Measurements from ENCODE around the gene ZIC1.

The ZIC1 gene

DNA sequence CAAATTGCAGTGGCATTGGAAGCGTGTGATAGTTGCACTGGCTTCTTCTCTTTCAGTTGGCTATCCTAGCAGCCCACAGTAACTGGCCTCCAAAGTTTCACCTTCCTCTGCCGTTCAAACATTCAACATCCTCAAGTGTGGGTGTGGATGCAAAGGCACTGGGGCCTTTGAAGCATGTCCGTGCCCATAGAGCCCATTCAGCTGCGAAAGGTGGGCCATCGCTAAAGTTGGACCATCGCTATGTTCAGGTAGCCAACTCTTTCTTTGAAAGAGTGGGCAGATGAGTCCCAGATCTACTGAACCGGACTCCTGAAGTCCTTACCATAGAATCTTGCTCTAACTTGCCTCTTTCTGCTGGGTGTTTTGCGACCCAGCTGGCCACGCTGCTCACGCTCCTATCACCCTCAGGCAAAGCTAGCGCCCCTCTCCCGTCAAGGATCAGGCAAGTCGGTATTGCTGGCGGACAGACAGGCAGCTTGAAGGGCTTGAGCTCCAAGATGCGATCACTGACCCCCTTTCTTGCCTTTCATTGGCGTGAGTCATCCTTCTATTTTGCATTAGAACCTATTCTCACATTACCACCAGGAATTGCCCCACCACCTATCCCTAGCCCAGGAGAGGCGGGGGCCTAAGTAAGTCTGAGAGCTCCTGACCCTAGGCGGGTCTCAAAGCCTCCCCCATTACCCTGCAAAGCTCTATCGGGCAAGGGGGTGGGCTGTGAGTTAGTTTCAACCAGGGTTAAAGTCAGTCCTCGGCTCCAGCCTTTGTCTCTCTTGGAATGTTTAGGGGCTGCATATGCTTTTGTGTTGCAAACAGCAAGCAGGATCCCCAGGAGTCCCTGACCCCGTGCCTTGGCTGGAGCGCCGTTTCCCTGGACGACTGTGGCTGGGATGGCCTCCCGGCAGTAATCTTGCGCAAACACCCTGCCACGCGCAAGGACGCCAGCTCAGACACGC is 31.5 kb upstream of the ZIC1 start:
- peaks cover 3% of the 10 kb centered on the region for H3K4me1 ChIP-seq (ENCODE audit: control insufficient read depth, low read depth, low read length)
- no CpG with 5 or more reads among the region's 30 CpGs for WGBS (ENCODE audit: extremely low coverage, insufficient coverage, low lambda C conversion rate)
- H4K5ac ChIP-seq (ENCODE audit: low read length) = no peak overlapping the region
- no peak overlapping the region for H3K9ac ChIP-seq (ENCODE audit: low read length)
- no peak overlapping the region for H3K56ac ChIP-seq (ENCODE audit: low read length)
- no peak overlapping the region for H4K8ac ChIP-seq (ENCODE audit: low read depth, low read length)
- no peaks in the 10 kb centered on the region for H3K36me3 ChIP-seq (ENCODE audit: control insufficient read depth, insufficient read depth, low read length)
- no peak overlapping the region for H3K23ac ChIP-seq (ENCODE audit: low read length)
- no peak overlapping the region for H2BK5ac ChIP-seq (ENCODE audit: low read length)
- no peak overlapping the region for H2BK120ac ChIP-seq (ENCODE audit: low read depth, low read length)
- no peaks in the 10 kb centered on the region for H3K79me2 ChIP-seq (ENCODE audit: control insufficient read depth, insufficient read depth, low read length)
- no peak overlapping the region for H2AK5ac ChIP-seq (ENCODE audit: low read length)
- peak overlapping the region; percentile 2 for H3K4me2 ChIP-seq (ENCODE audit: low read length)
- no peak overlapping the region for H3K4me3 ChIP-seq (ENCODE audit: low read length)
- H3K27ac ChIP-seq (ENCODE audit: low read depth, low read length) = no peak overlapping the region
- H3K4ac ChIP-seq (ENCODE audit: low read depth, low read length) = no peak overlapping the region
- no peaks in the 10 kb centered on the region for H3K79me1 ChIP-seq (ENCODE audit: low read length)
- no peak overlapping the region for H2BK15ac ChIP-seq (replicated peaks; ENCODE audit: low read depth)
- DNase-seq = peak; percentile 84
- peaks cover 65% of the 10 kb centered on the region for H3K27me3 ChIP-seq (ENCODE audit: insufficient read depth, low read length, poor library complexity)
- no peak overlapping the region for H3K18ac ChIP-seq (ENCODE audit: low read length)

DNA sequence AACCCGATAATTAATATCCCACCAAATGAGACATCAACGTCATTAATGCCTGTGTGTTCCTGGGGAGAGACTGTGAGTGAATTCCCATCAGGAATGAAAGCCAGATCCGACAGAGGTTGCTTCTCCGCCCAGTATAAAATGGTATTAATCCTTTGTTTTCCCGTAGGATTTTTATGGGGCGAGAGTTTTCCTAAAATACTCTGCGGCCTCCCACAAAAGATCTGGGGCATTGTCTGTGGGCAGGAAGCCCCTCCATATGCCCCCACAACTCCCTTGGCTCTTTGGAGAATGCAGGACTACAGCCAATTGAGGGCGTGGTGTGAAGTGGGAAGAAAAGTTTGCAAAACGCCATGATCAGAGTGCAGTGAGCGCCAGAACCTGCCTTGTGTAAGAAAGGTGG is 29.5 kb upstream of the ZIC1 start:
- Histone ChIP-seq H3K4ac (ENCODE audit: low read depth, low read length) (no peak overlapping the region), H2BK15ac (replicated peaks; ENCODE audit: low read depth) (no peak overlapping the region), H3K9ac (ENCODE audit: low read length) (no peak overlapping the region), H3K79me2 (ENCODE audit: control insufficient read depth, insufficient read depth, low read length) (no peaks in the 10 kb centered on the region), H2AK5ac (ENCODE audit: low read length) (no peak overlapping the region), H3K23ac (ENCODE audit: low read length) (no peak overlapping the region), H4K5ac (ENCODE audit: low read length) (no peak overlapping the region), H2BK120ac (ENCODE audit: low read depth, low read length) (no peak overlapping the region), H3K4me1 (ENCODE audit: control insufficient read depth, low read depth, low read length) (no peaks in the 10 kb centered on the region), H4K8ac (ENCODE audit: low read depth, low read length) (no peak overlapping the region), H2BK5ac (ENCODE audit: low read length) (no peak overlapping the region), H3K4me3 (ENCODE audit: low read length) (no peak overlapping the region), H3K27ac (ENCODE audit: low read depth, low read length) (no peak overlapping the region), H3K36me3 (ENCODE audit: control insufficient read depth, insufficient read depth, low read length) (no peaks in the 10 kb centered on the region), H3K56ac (ENCODE audit: low read length) (no peak overlapping the region), H3K27me3 (ENCODE audit: insufficient read depth, low read length, poor library complexity) (peaks cover 56% of the 10 kb centered on the region), H3K4me2 (ENCODE audit: low read length) (no peak overlapping the region), H3K79me1 (ENCODE audit: low read length) (no peaks in the 10 kb centered on the region), H3K18ac (ENCODE audit: low read length) (no peak overlapping the region)
- no peak for DNase-seq
- no CpG with 5 or more reads among the region's 10 CpGs for WGBS (ENCODE audit: extremely low coverage, insufficient coverage, low lambda C conversion rate)

DNA sequence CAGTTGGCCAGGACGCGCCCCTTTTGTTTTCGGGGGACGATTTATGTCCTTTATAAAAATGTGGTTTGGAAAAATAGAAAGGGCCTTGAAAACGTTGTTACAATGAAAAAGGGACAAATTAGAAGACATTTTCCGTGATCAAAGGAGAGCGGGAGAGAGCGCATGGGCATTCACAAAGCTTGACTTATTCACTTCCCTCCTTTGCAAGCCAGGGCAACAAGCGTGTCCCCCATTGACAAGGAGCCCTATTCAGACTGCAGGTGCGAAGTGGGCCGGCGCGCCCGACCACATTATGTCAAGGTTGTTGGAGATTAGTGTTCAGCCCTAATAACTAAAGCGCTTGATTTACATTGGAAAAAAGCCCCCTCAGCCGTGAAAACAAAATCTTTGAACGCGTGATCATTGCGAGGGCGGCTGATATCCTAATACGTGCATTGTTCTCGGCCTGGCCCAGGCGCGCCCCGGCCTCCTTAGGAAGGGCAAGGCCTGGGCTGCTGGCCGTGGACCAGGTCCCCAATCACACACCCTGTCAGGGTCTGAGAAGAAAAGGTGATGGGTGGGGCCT is 28.7 kb upstream of the ZIC1 start:
- Histone ChIP-seq H2AK5ac (ENCODE audit: low read length) (no peak overlapping the region), H3K4ac (ENCODE audit: low read depth, low read length) (no peak overlapping the region), H3K23ac (ENCODE audit: low read length) (peak overlapping the region; percentile 60), H4K8ac (ENCODE audit: low read depth, low read length) (no peak overlapping the region), H3K27ac (ENCODE audit: low read depth, low read length) (no peak overlapping the region), H3K9ac (ENCODE audit: low read length) (no peak overlapping the region), H3K79me2 (ENCODE audit: control insufficient read depth, insufficient read depth, low read length) (no peaks in the 10 kb centered on the region), H2BK15ac (replicated peaks; ENCODE audit: low read depth) (no peak overlapping the region), H2BK5ac (ENCODE audit: low read length) (no peak overlapping the region), H3K18ac (ENCODE audit: low read length) (no peak overlapping the region), H3K4me3 (ENCODE audit: low read length) (no peak overlapping the region), H2BK120ac (ENCODE audit: low read depth, low read length) (no peak overlapping the region), H3K56ac (ENCODE audit: low read length) (no peak overlapping the region), H3K4me1 (ENCODE audit: control insufficient read depth, low read depth, low read length) (no peaks in the 10 kb centered on the region), H3K79me1 (ENCODE audit: low read length) (no peaks in the 10 kb centered on the region), H3K4me2 (ENCODE audit: low read length) (no peak overlapping the region), H4K5ac (ENCODE audit: low read length) (no peak overlapping the region), H3K27me3 (ENCODE audit: insufficient read depth, low read length, poor library complexity) (peaks cover 55% of the 10 kb centered on the region), H3K36me3 (ENCODE audit: control insufficient read depth, insufficient read depth, low read length) (no peaks in the 10 kb centered on the region)
- no peak for DNase-seq
- no CpG with 5 or more reads among the region's 26 CpGs for WGBS (ENCODE audit: extremely low coverage, insufficient coverage, low lambda C conversion rate)

DNA sequence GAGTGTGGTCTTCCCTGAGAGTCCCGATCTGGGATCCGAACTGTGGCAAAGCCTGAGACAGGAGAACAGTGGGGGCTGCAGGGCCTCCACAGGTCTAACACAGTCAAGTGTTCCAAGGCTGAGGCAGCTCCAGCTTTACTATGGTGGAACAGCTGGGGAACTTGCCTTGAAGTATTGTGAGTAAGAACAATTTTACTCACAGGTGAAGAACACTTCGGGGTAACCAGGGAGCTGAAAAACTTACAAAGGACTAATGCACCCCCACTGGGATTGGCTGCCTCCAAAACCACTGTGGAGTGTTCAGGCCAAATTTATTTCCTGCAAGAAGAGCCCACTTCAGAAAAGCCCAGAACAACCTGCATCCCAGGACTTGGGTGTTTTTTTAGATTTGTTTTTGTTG is 28.2 kb upstream of the ZIC1 start:
- no CpG with 5 or more reads among the region's 3 CpGs for WGBS (ENCODE audit: extremely low coverage, insufficient coverage, low lambda C conversion rate)
- H3K27me3 ChIP-seq (ENCODE audit: insufficient read depth, low read length, poor library complexity) = peaks cover 57% of the 10 kb centered on the region
- H3K18ac ChIP-seq (ENCODE audit: low read length) = no peak overlapping the region

DNA sequence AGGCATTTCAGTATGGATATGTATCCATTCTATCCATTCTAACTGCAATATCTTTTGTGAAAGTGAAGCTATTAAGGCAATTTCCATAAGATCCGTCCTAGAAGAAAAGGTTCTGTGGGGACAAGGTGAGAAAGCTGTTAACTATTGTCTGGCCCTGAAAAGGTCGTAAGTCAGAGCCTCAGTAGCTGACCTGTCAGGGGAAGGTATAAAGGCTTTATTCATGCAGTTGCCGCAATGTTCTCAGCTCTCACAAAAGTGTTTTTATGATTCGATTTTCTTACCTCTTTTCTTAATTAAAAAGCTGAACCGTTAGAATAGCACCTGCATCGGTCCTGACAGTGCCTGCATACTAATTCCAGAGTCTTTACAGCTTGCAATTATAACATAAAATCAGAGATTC is 27.6 kb upstream of the ZIC1 start:
- no peak overlapping the region for H3K23ac ChIP-seq (ENCODE audit: low read length)
- no peak overlapping the region for H3K18ac ChIP-seq (ENCODE audit: low read length)
- H4K5ac ChIP-seq (ENCODE audit: low read length) = no peak overlapping the region
- no peak overlapping the region for H3K4me2 ChIP-seq (ENCODE audit: low read length)
- H3K27ac ChIP-seq (ENCODE audit: low read depth, low read length) = no peak overlapping the region
- no peaks in the 10 kb centered on the region for H3K4me1 ChIP-seq (ENCODE audit: control insufficient read depth, low read depth, low read length)
- H3K36me3 ChIP-seq (ENCODE audit: control insufficient read depth, insufficient read depth, low read length) = no peaks in the 10 kb centered on the region
- H2BK120ac ChIP-seq (ENCODE audit: low read depth, low read length) = no peak overlapping the region
- H3K79me1 ChIP-seq (ENCODE audit: low read length) = no peaks in the 10 kb centered on the region
- no peak overlapping the region for H2BK15ac ChIP-seq (replicated peaks; ENCODE audit: low read depth)
- WGBS (ENCODE audit: extremely low coverage, insufficient coverage, low lambda C conversion rate) = no CpG with 5 or more reads among the region's 6 CpGs
- no peak overlapping the region for H3K9ac ChIP-seq (ENCODE audit: low read length)
- no peak overlapping the region for H3K4me3 ChIP-seq (ENCODE audit: low read length)
- no peak overlapping the region for H3K56ac ChIP-seq (ENCODE audit: low read length)
- no peaks in the 10 kb centered on the region for H3K79me2 ChIP-seq (ENCODE audit: control insufficient read depth, insufficient read depth, low read length)
- H4K8ac ChIP-seq (ENCODE audit: low read depth, low read length) = no peak overlapping the region
- DNase-seq = no peak
- H3K4ac ChIP-seq (ENCODE audit: low read depth, low read length) = no peak overlapping the region
- H3K27me3 ChIP-seq (ENCODE audit: insufficient read depth, low read length, poor library complexity) = peaks cover 60% of the 10 kb centered on the region
- no peak overlapping the region for H2AK5ac ChIP-seq (ENCODE audit: low read length)
- H2BK5ac ChIP-seq (ENCODE audit: low read length) = no peak overlapping the region

More for the DNA sequence above, 28.2 kb upstream of the ZIC1 start:
- Histone ChIP-seq H2BK15ac (replicated peaks; ENCODE audit: low read depth) (no peak overlapping the region), H2BK5ac (ENCODE audit: low read length) (no peak overlapping the region), H3K4me2 (ENCODE audit: low read length) (no peak overlapping the region), H2AK5ac (ENCODE audit: low read length) (no peak overlapping the region), H3K79me2 (ENCODE audit: control insufficient read depth, insufficient read depth, low read length) (no peaks in the 10 kb centered on the region), H4K8ac (ENCODE audit: low read depth, low read length) (no peak overlapping the region), H2BK120ac (ENCODE audit: low read depth, low read length) (no peak overlapping the region), H3K79me1 (ENCODE audit: low read length) (no peaks in the 10 kb centered on the region), H3K4me1 (ENCODE audit: control insufficient read depth, low read depth, low read length) (no peaks in the 10 kb centered on the region), H3K4me3 (ENCODE audit: low read length) (no peak overlapping the region), H3K27ac (ENCODE audit: low read depth, low read length) (no peak overlapping the region), H3K23ac (ENCODE audit: low read length) (peak overlapping the region; percentile 60), H4K5ac (ENCODE audit: low read length) (no peak overlapping the region), H3K4ac (ENCODE audit: low read depth, low read length) (no peak overlapping the region), H3K9ac (ENCODE audit: low read length) (no peak overlapping the region), H3K36me3 (ENCODE audit: control insufficient read depth, insufficient read depth, low read length) (no peaks in the 10 kb centered on the region), H3K56ac (ENCODE audit: low read length) (no peak overlapping the region)
- DNase-seq = no peak

Data from mesendoderm (in vitro differentiated cells).